Neural cell (in vitro differentiated cells): ENCODE results near the gene PNPLA7. TPM values are rescaled to one million over a fixed set of nuclear protein-coding genes. Genes with fewer than 3 reads are reported as not detected.

Experiments
- H2AFZ ChIP-seq: fragments of 200-600, 300-800 bp; sonication (generic), shearing (Covaris generic); 2 replicates; pipeline ENCODE4 v1.6.0; 2014; ENCODE audit warnings: low read depth, mild to moderate bottlenecking, antibody characterized with exemption, low read length, moderate library complexity
- H3F3A ChIP-seq: fragments of 200-600 bp; shearing (Covaris generic); 2 replicates; pipeline ENCODE4 v1.6.1; 2016; ENCODE audit warnings: mild to moderate bottlenecking, moderate library complexity, mixed read lengths, antibody characterized with exemption, low read length; ENCODE audit not compliant: insufficient read depth, poor library complexity, severe bottlenecking
- H3K27ac ChIP-seq: fragments of 200-600, 300-800 bp; sonication (generic), shearing (Covaris generic); 2 replicates; pipeline ENCODE4 v1.5.1; 2014; ENCODE audit warnings: mild to moderate bottlenecking, low read length, moderate library complexity
- H3K27me3 ChIP-seq: fragments of 300-800, 200-600 bp; sonication (generic), shearing (Covaris generic); 2 replicates; pipeline ENCODE4 v1.6.0; 2014; ENCODE audit warnings: mild to moderate bottlenecking, low read depth, low read length, moderate library complexity; ENCODE audit not compliant: insufficient read depth
- H3K36me3 ChIP-seq: fragments of 300-800, 200-600 bp; sonication (generic), shearing (Covaris generic); 2 replicates; pipeline ENCODE4 v1.5.1; 2014; ENCODE audit warnings: mild to moderate bottlenecking, antibody characterized with exemption, low read length, moderate library complexity; ENCODE audit not compliant: insufficient read depth
- H3K4me2 ChIP-seq: fragments of 300-800, 200-600 bp; sonication (generic), shearing (Covaris generic); 2 replicates; pipeline ENCODE4 v1.6.0; 2014; ENCODE audit warnings: mild to moderate bottlenecking, low read length
- H3K4me3 ChIP-seq: fragments of 300-800, 200-600 bp; sonication (generic), shearing (Covaris generic); 2 replicates; pipeline ENCODE4 v1.5.1; 2014; ENCODE audit warnings: mild to moderate bottlenecking, low read length, moderate library complexity
- H3K79me2 ChIP-seq: fragments of 200-600 bp; shearing (Covaris generic); replicated peaks from 2 replicates; pipeline ENCODE4 v1.6.0; 2014; ENCODE audit warnings: mild to moderate bottlenecking, low read length, moderate library complexity; ENCODE audit not compliant: insufficient read depth
- H3K9ac ChIP-seq: fragments of 300-800, 200-600 bp; sonication (generic), shearing (Covaris generic); 2 replicates; pipeline ENCODE4 v1.6.1; 2016; ENCODE audit warnings: mild to moderate bottlenecking, low read length, mixed read lengths
- H3K9me2 ChIP-seq: fragments of 200-600 bp; shearing (Covaris generic); 2 replicates; pipeline ENCODE4 v1.6.1; 2016; ENCODE audit warnings: mild to moderate bottlenecking, low read length, mixed read lengths; ENCODE audit not compliant: insufficient read depth
- H3K9me3 ChIP-seq: fragments of 200-600, 300-800 bp; sonication (generic), shearing (Covaris generic); 2 replicates; pipeline ENCODE4 v1.6.1; 2016; ENCODE audit warnings: mild to moderate bottlenecking, mixed run types, low read length, moderate library complexity, mixed read lengths
- H4K20me1 ChIP-seq: fragments of 200-600 bp; shearing (Covaris generic); 2 replicates; pipeline ENCODE4 v1.6.1; 2016; ENCODE audit warnings: mild to moderate bottlenecking, mixed run types; ENCODE audit not compliant: insufficient read depth
- CTCF ChIP-seq: fragments of 450-650 bp; IDR thresholded peaks from 2 replicates; pipeline ENCODE4 v1.5.1; 2014; ENCODE audit warnings: antibody characterized with exemption, mild to moderate bottlenecking, moderate library complexity; ENCODE audit not compliant: poor library complexity, severe bottlenecking
- EP300 ChIP-seq: fragments of 450-650 bp; conservative IDR thresholded peaks from 2 replicates; pipeline ENCODE4 v1.6.1; 2014; ENCODE audit warnings: antibody characterized with exemption, mild to moderate bottlenecking, moderate library complexity; ENCODE audit not compliant: poor library complexity, severe bottlenecking
- EZH2 ChIP-seq: fragments of 200-600, 300-800 bp; shearing (Covaris generic), sonication (generic); IDR thresholded peaks from 2 replicates; pipeline ENCODE4 v1.6.1; 2014; ENCODE audit warnings: antibody characterized with exemption, low read length, borderline replicate concordance, mild to moderate bottlenecking; ENCODE audit not compliant: insufficient read depth, poor library complexity, severe bottlenecking
- MXI1 ChIP-seq: fragments of 450-650 bp; conservative IDR thresholded peaks from 2 replicates; pipeline ENCODE4 v1.6.1; 2014; ENCODE audit warnings: antibody characterized with exemption, mild to moderate bottlenecking; ENCODE audit not compliant: poor library complexity, severe bottlenecking
- POLR2AphosphoS5 ChIP-seq: IDR thresholded peaks from 2 replicates; pipeline ENCODE4 v1.6.1; 2012
- RAD21 ChIP-seq: fragments of 450-650 bp; conservative IDR thresholded peaks from 2 replicates; pipeline ENCODE4 v1.6.1; 2014; ENCODE audit warnings: antibody characterized with exemption, mild to moderate bottlenecking, moderate library complexity
- REST ChIP-seq: IDR thresholded peaks from 2 replicates; pipeline ENCODE4 v1.6.1; 2012; ENCODE audit warnings: borderline replicate concordance
- SMC3 ChIP-seq: fragments of 450-650 bp; conservative IDR thresholded peaks from 2 replicates; pipeline ENCODE4 v1.6.1; 2014; ENCODE audit warnings: antibody characterized with exemption, mild to moderate bottlenecking, moderate library complexity; ENCODE audit not compliant: poor library complexity
- TAF1 ChIP-seq: IDR thresholded peaks from 2 replicates; pipeline ENCODE4 v1.6.1; 2012; ENCODE audit warnings: low read depth
- polyA plus RNA-seq: library from polyadenylated mRNA; depleted of rRNA; stranded (reverse); fragments of >200 nt; gene quantifications from 2 replicates; pipeline ENCODE4 v1.2.3, GENCODE V29; 2014

Gene PNPLA7
- polyA plus RNA-seq, 1 donor from 2014 or later = 0.72 TPM

- Histone ChIP-seq H3K27ac (no peak overlapping the region), H3F3A (no peaks in the 10 kb centered on the region), H3K36me3 (no peaks in the 10 kb centered on the region), H3K9me3 (no peaks in the 10 kb centered on the region), H3K9ac (no peak overlapping the region), H3K27me3 (no peaks in the 10 kb centered on the region), H4K20me1 (no peaks in the 10 kb centered on the region), H2AFZ (no peak overlapping the region), H3K9me2 (no peaks in the 10 kb centered on the region), H3K79me2 (peaks cover 16% of the 10 kb centered on the region), H3K4me3 (no peak overlapping the region), H3K4me2 (no peak overlapping the region)
- TF ChIP-seq EP300 (no peak), RAD21 (no peak), REST (no peak), POLR2AphosphoS5 (no peak), TAF1 (no peak), MXI1 (no peak)
These were observed 132.8 kb downstream of the PNPLA7 start for GRCh38 chr9:137417161-137418021.

GRCh38 chr9:137416563-137417151 lies 133.5 kb downstream of the PNPLA7 start:
- Histone ChIP-seq H3K79me2 (peaks cover 12% of the 10 kb centered on the region), H3K9me3 (no peaks in the 10 kb centered on the region), H3K4me2 (no peak overlapping the region), H4K20me1 (no peaks in the 10 kb centered on the region), H3K27me3 (no peaks in the 10 kb centered on the region), H3K27ac (no peak overlapping the region), H3K9ac (no peak overlapping the region), H3F3A (no peaks in the 10 kb centered on the region), H2AFZ (no peak overlapping the region), H3K4me3 (no peak overlapping the region), H3K9me2 (no peaks in the 10 kb centered on the region), H3K36me3 (no peaks in the 10 kb centered on the region)
- TF ChIP-seq MXI1 (no peak), POLR2AphosphoS5 (no peak), EP300 (no peak), EZH2 (no peak), REST (no peak), SMC3 (no peak), TAF1 (no peak), RAD21 (no peak), CTCF (no peak)
